GM12872 (cell line): ENCODE measurements around the gene POLK.

Experiments
- TF ChIP-seq, protein P1 (sequence below): IDR thresholded peaks from 3 replicates; pipeline ENCODE4 v1.5.1; 2011; ENCODE audit warnings: low read depth, mild to moderate bottlenecking, low read length, moderate library complexity; ENCODE audit not compliant: insufficient read depth

The POLK gene

DNA sequence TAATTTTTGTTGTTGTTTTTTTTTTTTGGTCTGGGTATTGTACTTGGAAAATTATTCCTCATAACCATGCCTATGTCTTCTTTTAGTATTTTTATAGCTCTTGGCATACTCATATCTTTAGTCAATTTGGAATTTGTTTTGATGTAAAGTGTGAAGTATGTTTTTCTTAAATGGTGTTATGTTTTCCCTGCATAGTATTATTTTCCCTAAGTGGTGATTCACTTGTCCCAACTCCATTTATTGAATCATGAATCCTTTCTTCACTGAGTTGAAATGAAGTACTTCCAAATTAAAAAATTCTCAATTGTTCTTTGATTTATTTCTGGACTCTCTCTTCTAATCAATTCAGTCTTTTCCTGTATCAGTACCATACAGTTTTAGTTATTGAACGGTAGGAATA is 46.5 kb downstream of the POLK start:
- TF ChIP-seq, protein P1, sequence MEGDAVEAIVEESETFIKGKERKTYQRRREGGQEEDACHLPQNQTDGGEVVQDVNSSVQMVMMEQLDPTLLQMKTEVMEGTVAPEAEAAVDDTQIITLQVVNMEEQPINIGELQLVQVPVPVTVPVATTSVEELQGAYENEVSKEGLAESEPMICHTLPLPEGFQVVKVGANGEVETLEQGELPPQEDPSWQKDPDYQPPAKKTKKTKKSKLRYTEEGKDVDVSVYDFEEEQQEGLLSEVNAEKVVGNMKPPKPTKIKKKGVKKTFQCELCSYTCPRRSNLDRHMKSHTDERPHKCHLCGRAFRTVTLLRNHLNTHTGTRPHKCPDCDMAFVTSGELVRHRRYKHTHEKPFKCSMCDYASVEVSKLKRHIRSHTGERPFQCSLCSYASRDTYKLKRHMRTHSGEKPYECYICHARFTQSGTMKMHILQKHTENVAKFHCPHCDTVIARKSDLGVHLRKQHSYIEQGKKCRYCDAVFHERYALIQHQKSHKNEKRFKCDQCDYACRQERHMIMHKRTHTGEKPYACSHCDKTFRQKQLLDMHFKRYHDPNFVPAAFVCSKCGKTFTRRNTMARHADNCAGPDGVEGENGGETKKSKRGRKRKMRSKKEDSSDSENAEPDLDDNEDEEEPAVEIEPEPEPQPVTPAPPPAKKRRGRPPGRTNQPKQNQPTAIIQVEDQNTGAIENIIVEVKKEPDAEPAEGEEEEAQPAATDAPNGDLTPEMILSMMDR: no peak

GRCh38 chr5:75558981-75559632 is 47.4 kb downstream of the POLK start:
- TF ChIP-seq, protein P1: no peak

- TF ChIP-seq, protein P1: no peak
Observed at GRCh38 chr5:75566710-75567309, 55.1 kb downstream of the POLK start.

GRCh38 chr5:75567710-75568109 is 56.0 kb downstream of the POLK start:
- TF ChIP-seq, protein P1: 0 out of 3 replicates have a peak, but pooled peaks have one; percentile 9

DNA sequence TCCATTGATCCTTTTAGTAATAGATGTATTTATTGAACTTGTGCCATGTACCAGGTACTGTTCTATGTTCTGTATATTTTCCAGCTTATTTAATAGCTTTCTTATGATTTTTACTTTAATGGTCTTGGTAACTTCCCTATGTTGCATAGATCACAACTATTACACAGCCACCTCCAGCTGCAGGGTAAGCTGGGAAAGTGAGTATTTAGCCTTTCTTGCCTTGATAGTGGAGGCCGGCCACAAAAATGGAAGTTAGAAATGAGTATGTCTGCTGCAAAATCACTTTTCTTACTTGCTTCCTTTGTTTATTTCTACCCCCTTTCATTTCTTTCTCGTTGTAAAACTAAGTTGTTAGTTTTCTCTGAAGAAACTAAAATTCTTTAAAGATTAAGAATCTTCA is 56.5 kb downstream of the POLK start:
- TF ChIP-seq, protein P1: no peak

- TF ChIP-seq, protein P1: no peak
Observed at GRCh38 chr5:75571547-75571946, 59.9 kb downstream of the POLK start.

- TF ChIP-seq, protein P1: no peak
Observed at GRCh38 chr5:75574791-75575190, 63.1 kb downstream of the POLK start.
